ENCODE results near the gene ASAP3. TPM values are rescaled to one million over a fixed set of nuclear protein-coding genes. Genes with fewer than 3 reads are reported as not detected.

ASAP3 gene
- total and polyA plus RNA-seq, 2 of the 13 experiments (the other 11 are each of a cell fraction or from before 2014, with no cell fraction given): 32.6 to 37.0 TPM

- FAIRE-seq: no peak
- Histone ChIP-seq H3K9ac (ENCODE audit: insufficient read depth, low read depth, low read length) (no peak overlapping the region), H3K4me2 (ENCODE audit: low read depth, low read length) (no peak overlapping the region), H3K9me3 (ENCODE audit: low read length) (no peaks in the 10 kb centered on the region), H2AFZ (ENCODE audit: low read length) (no peak overlapping the region), H4K20me1 (ENCODE audit: insufficient read depth, low read length) (no peaks in the 10 kb centered on the region), H3K79me2 (ENCODE audit: insufficient read depth, low read length) (no peaks in the 10 kb centered on the region), H3K27me3 (ENCODE audit: control insufficient read depth in 1 of 2, insufficient read depth in 2 of 2, low read length in 2 of 2) (no peaks in the 10 kb centered on the region), H3K4me3 (replicated peaks in 1 of 3; ENCODE audit: insufficient read depth in 1 of 3, low read depth in 2 of 3, low read length in 3 of 3) (no peak overlapping the region), H3K36me3 (replicated peaks in 1 of 2; ENCODE audit: control insufficient read depth in 1 of 2, insufficient read depth in 2 of 2, low read length in 2 of 2) (peaks cover 9 to 42% of the 10 kb centered on the region in 2 experiments; a peak in 4 of 5 replicates), H3K4me1 (ENCODE audit: insufficient read depth, low read length) (peaks cover 17% of the 10 kb centered on the region), H3K27ac (ENCODE audit: extremely low read length, insufficient read depth, low read length) (no peak overlapping the region)
- intact Hi-C loops (cut with micrococcal nuclease; ENCODE audit: unreplicated experiment): no loop called here
- in situ Hi-C loops (cut with HindIII; ENCODE audit: extremely low pct_ligation_motif_present, low pct_unique_long_range_greater_than_20kb): no loop called here
- TF ChIP-seq RNF2 (conservative IDR thresholded peaks at IDR 0.05; ENCODE audit: low read depth): no peak
- WGBS (ENCODE audit: low lambda C conversion rate): 81% methylated on average over 4 of the region's 6 CpGs
- no peak for DNase-seq (ENCODE audit: low spot score)
- no peak for ATAC-seq
- ChIA-PET POLR2A (interaction anchor here (1.4 kb wide), 1 partner anchor 24 kb away, joined by 3 read pairs; the partner anchor contains the start of gene TCEA3), CTCF (ENCODE audit: low intra/inter-chr PET ratio, low total read pairs) (no interaction called here)
- no TSS peak for BruUV-seq (replicated peaks)
Measured at GRCh38 chr1:23449306-23449705, 34.7 kb downstream of the ASAP3 start.

- Histone ChIP-seq H2AFZ (ENCODE audit: low read length) (no peak overlapping the region), H3K4me1 (ENCODE audit: insufficient read depth, low read length) (peaks cover 17% of the 10 kb centered on the region), H3K36me3 (replicated peaks in 1 of 2; ENCODE audit: control insufficient read depth in 1 of 2, insufficient read depth in 2 of 2, low read length in 2 of 2) (peaks cover 9 to 45% of the 10 kb centered on the region in 2 experiments; a peak in 4 of 5 replicates), H4K20me1 (ENCODE audit: insufficient read depth, low read length) (no peaks in the 10 kb centered on the region), H3K27ac (ENCODE audit: extremely low read length, insufficient read depth, low read length) (no peak overlapping the region), H3K9ac (ENCODE audit: insufficient read depth, low read depth, low read length) (no peak overlapping the region), H3K4me3 (replicated peaks in 1 of 3; ENCODE audit: insufficient read depth in 1 of 3, low read depth in 2 of 3, low read length in 3 of 3) (no peak overlapping the region), H3K9me3 (ENCODE audit: low read length) (no peaks in the 10 kb centered on the region), H3K27me3 (ENCODE audit: control insufficient read depth in 1 of 2, insufficient read depth in 2 of 2, low read length in 2 of 2) (no peaks in the 10 kb centered on the region), H3K79me2 (ENCODE audit: insufficient read depth, low read length) (no peaks in the 10 kb centered on the region), H3K4me2 (ENCODE audit: low read depth, low read length) (no peak overlapping the region)
- BruUV-seq (replicated peaks): no TSS peak
- ChIA-PET POLR2A (interaction anchor here (1.4 kb wide), 1 partner anchor 24 kb away, joined by 3 read pairs; the partner anchor contains the start of gene TCEA3), CTCF (ENCODE audit: low intra/inter-chr PET ratio, low total read pairs) (no interaction called here)
- DNase-seq (ENCODE audit: low spot score) (no peak), FAIRE-seq (no peak), ATAC-seq (no peak)
- intact Hi-C loops (cut with micrococcal nuclease; ENCODE audit: unreplicated experiment): no loop called here
- 86% methylated on average over 1 of the region's 1 CpG for WGBS (ENCODE audit: low lambda C conversion rate)
- TF ChIP-seq ZNF672 (CRISPR knock-in tag; IDR thresholded peaks at IDR 0.05) (no peak), PTBP1 (IDR thresholded peaks at IDR 0.05; ENCODE audit: low read depth, low read length, poor library complexity, severe bottlenecking) (no peak), ZNF629 (CRISPR knock-in tag; conservative IDR thresholded peaks at IDR 0.05) (0 out of 2 replicates have a peak, but pooled peaks have one; percentile 19), ZNF704 (CRISPR knock-in tag; IDR thresholded peaks at IDR 0.05; ENCODE audit: borderline replicate concordance) (no peak)
- in situ Hi-C loops (cut with HindIII; ENCODE audit: extremely low pct_ligation_motif_present, low pct_unique_long_range_greater_than_20kb): no loop called here
Measured at GRCh38 chr1:23448846-23449245, 35.1 kb downstream of the ASAP3 start.

Data from HepG2 (cell line).